Immature natural killer cell (primary cell): ENCODE results near the gene DERA. TPM values are rescaled to one million over a fixed set of nuclear protein-coding genes. Genes with fewer than 3 reads are reported as not detected.
"Not testable (repeated sequence)": the region's sequence is repeated elsewhere in the genome, so short reads cannot be mapped to it uniquely, and the experiment has no call there.

Source experiments
- DNase-seq, 3 donors: peaks; one replicate each; pipeline ENCODE4 v3.0.0; 2022; ENCODE audit warnings: mixed read lengths in 1 of 3
- H3K27ac Mint-ChIP-seq, 6 donors: one replicate each; pipeline ENCODE4 v1.8.0; 2020; ENCODE audit warnings: mixed read lengths in 6 of 6, mild to moderate bottlenecking in 5 of 6, inconsistent platforms in 4 of 6, moderate library complexity in 3 of 6
- H3K27me3 Mint-ChIP-seq, 3 donors: one replicate each; pipeline ENCODE4 v1.8.0; 2020 to 2021; ENCODE audit warnings: low read depth in 3 of 3, mild to moderate bottlenecking in 3 of 3, mixed read lengths in 3 of 3, moderate library complexity in 3 of 3, inconsistent platforms in 1 of 3
- H3K36me3 Mint-ChIP-seq, 3 donors: one replicate each; pipeline ENCODE4 v1.8.0; 2020; ENCODE audit warnings: mixed read lengths in 3 of 3, inconsistent platforms in 2 of 3, mild to moderate bottlenecking in 2 of 3
- H3K4me1 Mint-ChIP-seq, 2 donors: one replicate each; pipeline ENCODE4 v1.8.0; 2020; ENCODE audit warnings: inconsistent platforms in 2 of 2, mild to moderate bottlenecking in 2 of 2, mixed read lengths in 2 of 2, moderate library complexity in 1 of 2
- H3K4me3 Mint-ChIP-seq, 5 donors: one replicate each; pipeline ENCODE4 v1.8.0; 2020; ENCODE audit warnings: mild to moderate bottlenecking in 5 of 5, mixed read lengths in 5 of 5, inconsistent platforms in 3 of 5, moderate library complexity in 3 of 5
- H3K9me3 Mint-ChIP-seq, 6 donors: one replicate each; pipeline ENCODE4 v1.8.0; 2020; ENCODE audit warnings: mild to moderate bottlenecking in 6 of 6, mixed read lengths in 6 of 6, inconsistent platforms in 4 of 6, moderate library complexity in 3 of 6
- polyA plus RNA-seq, 3 donors: library from polyadenylated mRNA; unstranded; fragments of 300-500 nt; fragmentation: Illumina TruSeq; gene quantifications; one replicate each; pipeline ENCODE4 v1.2.3, GENCODE V29; 2021

Gene DERA
- polyA plus RNA-seq, 3 donors from 2014 or later, result 47.2 to 74.6 (median 62.1) TPM

- Mint-ChIP-seq H3K4me1 (peaks cover 53 to 85% of the 10 kb centered on the region in 2 donors), H3K27me3 (peaks cover 5 to 13% (median 10%) of the 10 kb centered on the region in 3 donors), H3K9me3 (no peaks in the 10 kb centered on the region), H3K27ac (peak overlapping the region in 3 of 6 donors; percentile 15 to 62 (median 23)), H3K36me3 (peaks cover 9 to 20% (median 9%) of the 10 kb centered on the region in 3 donors), H3K4me3 (no peak overlapping the region)
- no peak for DNase-seq
Measured at GRCh38 chr12:15886372-15887042, 24.6 kb upstream of the DERA start.

- peaks cover 9 to 20% (median 9%) of the 10 kb centered on the region in 3 donors for H3K36me3 Mint-ChIP-seq
Measured at GRCh38 chr12:15887043-15887817, 23.9 kb upstream of the DERA start.

GRCh38 chr12:15892645-15893259, 18.4 kb upstream of the DERA start:
- no peak overlapping the region for H3K27ac Mint-ChIP-seq
- peaks cover 9 to 27% (median 14%) of the 10 kb centered on the region in 3 donors for H3K36me3 Mint-ChIP-seq
- H3K27me3 Mint-ChIP-seq, result no peaks in the 10 kb centered on the region
- H3K4me1 Mint-ChIP-seq, result peaks cover 2 to 22% of the 10 kb centered on the region in 2 donors
- no peaks in the 10 kb centered on the region for H3K9me3 Mint-ChIP-seq
- no peak for DNase-seq
- no peak overlapping the region for H3K4me3 Mint-ChIP-seq

More at GRCh38 chr12:15887043-15887817, 23.9 kb upstream of the DERA start:
- H3K27me3 Mint-ChIP-seq, result peaks cover under 1 to 6% (median 3%) of the 10 kb centered on the region in 3 donors
- peaks cover 46 to 77% of the 10 kb centered on the region in 2 donors for H3K4me1 Mint-ChIP-seq
- DNase-seq, result no peak
- no peak overlapping the region for H3K4me3 Mint-ChIP-seq
- H3K27ac Mint-ChIP-seq, result peak overlapping the region in 4 of 6 donors; percentile 6 to 36 (median 25)
- H3K9me3 Mint-ChIP-seq, result no peaks in the 10 kb centered on the region

GRCh38 chr12:15893260-15893659, 17.9 kb upstream of the DERA start:
- H3K4me3 Mint-ChIP-seq, result no peak overlapping the region
- H3K36me3 Mint-ChIP-seq, result peaks cover 9 to 31% (median 14%) of the 10 kb centered on the region in 3 donors
- no peak overlapping the region for H3K27ac Mint-ChIP-seq

GRCh38 chr12:15896867-15897266, 14.3 kb upstream of the DERA start:
- Mint-ChIP-seq H3K27me3 (no peaks in the 10 kb centered on the region), H3K27ac (peak overlapping the region in 4 of 6 donors; percentile 30 to 57 (median 44)), H3K4me3 (no peak overlapping the region), H3K36me3 (peaks cover 3 to 43% (median 5%) of the 10 kb centered on the region in 3 donors), H3K9me3 (no peaks in the 10 kb centered on the region), H3K4me1 (peaks cover 0 to 14% of the 10 kb centered on the region in 2 donors)
- no peak for DNase-seq

More at GRCh38 chr12:15893260-15893659, 17.9 kb upstream of the DERA start:
- DNase-seq, result no peak
- Mint-ChIP-seq H3K9me3 (no peaks in the 10 kb centered on the region), H3K27me3 (no peaks in the 10 kb centered on the region), H3K4me1 (peaks cover 0 to 20% of the 10 kb centered on the region in 2 donors)

- DNase-seq, result no peak
- peaks cover 0 to 14% of the 10 kb centered on the region in 2 donors for H3K4me1 Mint-ChIP-seq
- H3K27ac Mint-ChIP-seq, result no peak overlapping the region
- H3K4me3 Mint-ChIP-seq, result no peak overlapping the region
- no peaks in the 10 kb centered on the region for H3K27me3 Mint-ChIP-seq
- peaks cover 3 to 48% (median 10%) of the 10 kb centered on the region in 3 donors for H3K36me3 Mint-ChIP-seq
- no peaks in the 10 kb centered on the region for H3K9me3 Mint-ChIP-seq
Measured at GRCh38 chr12:15897433-15897832, 13.7 kb upstream of the DERA start.

GRCh38 chr12:15899282-15899870, 11.8 kb upstream of the DERA start:
- Mint-ChIP-seq H3K27me3 (no peaks in the 10 kb centered on the region), H3K9me3 (no peaks in the 10 kb centered on the region), H3K36me3 (peaks cover 7 to 44% (median 16%) of the 10 kb centered on the region in 3 donors), H3K4me1 (peaks cover 0 to 14% of the 10 kb centered on the region in 2 donors), H3K4me3 (no peak overlapping the region), H3K27ac (peak overlapping the region; percentile 29 to 76 (median 60))
- DNase-seq, result peak; percentile 16 to 41 (median 32)

- no peaks in the 10 kb centered on the region for H3K9me3 Mint-ChIP-seq
- no peaks in the 10 kb centered on the region for H3K27me3 Mint-ChIP-seq
- DNase-seq, result no peak
- no peak overlapping the region for H3K4me3 Mint-ChIP-seq
- H3K4me1 Mint-ChIP-seq, result peaks cover 0 to 2% of the 10 kb centered on the region in 2 donors
- H3K36me3 Mint-ChIP-seq, result peaks cover 6 to 28% (median 10%) of the 10 kb centered on the region in 3 donors
- H3K27ac Mint-ChIP-seq, result peak overlapping the region in 3 of 6 donors; percentile 8 to 42 (median 12)
Measured at GRCh38 chr12:15904378-15904920, 6.7 kb upstream of the DERA start.

- no peaks in the 10 kb centered on the region for H3K9me3 Mint-ChIP-seq
- H3K27ac Mint-ChIP-seq, result peak overlapping the region; percentile 36 to 91 (median 82)
- H3K4me3 Mint-ChIP-seq, result peak overlapping the region; percentile 82 to 92 (median 89)
- H3K27me3 Mint-ChIP-seq, result no peaks in the 10 kb centered on the region
- peaks cover 15 to 24% of the 10 kb centered on the region in 2 donors for H3K4me1 Mint-ChIP-seq
- no peak for DNase-seq
- no peaks in the 10 kb centered on the region for H3K36me3 Mint-ChIP-seq
Measured at GRCh38 chr12:15910468-15910863, 666 bp upstream of the DERA start.

- H3K9me3 Mint-ChIP-seq, H3K36me3 Mint-ChIP-seq, DNase-seq, H3K27me3 Mint-ChIP-seq: not testable (repeated sequence)
- Mint-ChIP-seq H3K4me3 (peak overlapping the region; percentile 92 to 95 (median 93)), H3K27ac (peak overlapping the region; percentile 88 to 98 (median 92)), H3K4me1 (peaks cover 15 to 32% of the 10 kb centered on the region in 2 donors)
Measured at GRCh38 chr12:15911931-15912330, 799 bp downstream of the DERA start.

GRCh38 chr12:15914131-15914530, 3.0 kb downstream of the DERA start:
- not testable (repeated sequence) for H3K9me3 Mint-ChIP-seq, H3K36me3 Mint-ChIP-seq, H3K27ac Mint-ChIP-seq, H3K4me3 Mint-ChIP-seq, H3K27me3 Mint-ChIP-seq, DNase-seq
- peaks cover 15 to 32% of the 10 kb centered on the region in 2 donors for H3K4me1 Mint-ChIP-seq

GRCh38 chr12:15918066-15918465, 6.9 kb downstream of the DERA start:
- no peaks in the 10 kb centered on the region for H3K27me3 Mint-ChIP-seq
- no peak overlapping the region for H3K27ac Mint-ChIP-seq

GRCh38 chr12:15919418-15919817, 8.3 kb downstream of the DERA start:
- Mint-ChIP-seq H3K27me3 (no peaks in the 10 kb centered on the region), H3K4me1 (peaks cover 5 to 19% of the 10 kb centered on the region in 2 donors), H3K9me3 (no peaks in the 10 kb centered on the region), H3K27ac (no peak overlapping the region), H3K4me3 (no peak overlapping the region), H3K36me3 (peaks cover 0 to 5% (median 5%) of the 10 kb centered on the region in 3 donors)
- DNase-seq, result no peak

More at GRCh38 chr12:15918066-15918465, 6.9 kb downstream of the DERA start:
- Mint-ChIP-seq H3K36me3 (peaks cover 0 to 5% (median 5%) of the 10 kb centered on the region in 3 donors), H3K4me3 (no peak overlapping the region), H3K9me3 (no peaks in the 10 kb centered on the region), H3K4me1 (peaks cover 2 to 13% of the 10 kb centered on the region in 2 donors)
- DNase-seq, result no peak
